ENCODE measurements around the gene ITGA1.

ITGA1 gene

DNA sequence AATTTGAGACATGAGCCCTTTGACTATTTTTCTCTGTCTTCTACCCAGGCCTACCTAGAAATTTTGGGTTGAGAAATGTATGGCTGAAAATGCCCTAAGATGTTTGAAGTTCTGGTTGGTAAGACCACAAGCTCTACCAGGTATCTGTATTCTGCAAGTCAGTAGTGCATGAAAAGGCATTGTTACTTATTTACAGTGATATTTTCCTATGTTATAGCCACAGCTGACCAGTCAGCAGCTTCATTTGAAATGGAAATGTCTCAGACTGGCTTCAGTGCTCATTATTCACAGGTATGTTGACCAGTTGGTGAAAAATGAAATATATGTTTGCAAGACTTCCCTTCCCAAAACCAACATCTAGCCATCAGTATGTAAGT, 109.5 kb downstream of the ITGA1 start:
- Histone ChIP-seq H3K4me3 (ENCODE audit: low read length) (no peak overlapping the region), H3K9ac (ENCODE audit: low read length) (no peak overlapping the region), H3K36me3 (replicated peaks; ENCODE audit: low read depth, low read length) (no peaks in the 10 kb centered on the region), H3K9me3 (ENCODE audit: insufficient read depth, low read length) (no peaks in the 10 kb centered on the region), H2AFZ (ENCODE audit: low read depth, low read length) (no peak overlapping the region), H4K20me1 (ENCODE audit: insufficient read depth, low read length) (no peaks in the 10 kb centered on the region), H3K4me2 (ENCODE audit: low read length) (no peak overlapping the region), H3K79me2 (ENCODE audit: low read length) (no peaks in the 10 kb centered on the region), H3K27me3 (ENCODE audit: low read depth, low read length) (no peaks in the 10 kb centered on the region), H3K4me1 (ENCODE audit: low read length) (peaks cover 3% of the 10 kb centered on the region; the same call in 1 of the 2 replicates), H3K27ac (ENCODE audit: low read length) (no peak overlapping the region)
- TF ChIP-seq, protein P1, sequence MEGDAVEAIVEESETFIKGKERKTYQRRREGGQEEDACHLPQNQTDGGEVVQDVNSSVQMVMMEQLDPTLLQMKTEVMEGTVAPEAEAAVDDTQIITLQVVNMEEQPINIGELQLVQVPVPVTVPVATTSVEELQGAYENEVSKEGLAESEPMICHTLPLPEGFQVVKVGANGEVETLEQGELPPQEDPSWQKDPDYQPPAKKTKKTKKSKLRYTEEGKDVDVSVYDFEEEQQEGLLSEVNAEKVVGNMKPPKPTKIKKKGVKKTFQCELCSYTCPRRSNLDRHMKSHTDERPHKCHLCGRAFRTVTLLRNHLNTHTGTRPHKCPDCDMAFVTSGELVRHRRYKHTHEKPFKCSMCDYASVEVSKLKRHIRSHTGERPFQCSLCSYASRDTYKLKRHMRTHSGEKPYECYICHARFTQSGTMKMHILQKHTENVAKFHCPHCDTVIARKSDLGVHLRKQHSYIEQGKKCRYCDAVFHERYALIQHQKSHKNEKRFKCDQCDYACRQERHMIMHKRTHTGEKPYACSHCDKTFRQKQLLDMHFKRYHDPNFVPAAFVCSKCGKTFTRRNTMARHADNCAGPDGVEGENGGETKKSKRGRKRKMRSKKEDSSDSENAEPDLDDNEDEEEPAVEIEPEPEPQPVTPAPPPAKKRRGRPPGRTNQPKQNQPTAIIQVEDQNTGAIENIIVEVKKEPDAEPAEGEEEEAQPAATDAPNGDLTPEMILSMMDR (IDR thresholded peaks at IDR 0.05; ENCODE audit: low read depth, low read length), result no peak
- TF ChIP-seq EZH2phosphoT487 (IDR thresholded peaks at IDR 0.05; ENCODE audit: low read depth), result no peak

DNA sequence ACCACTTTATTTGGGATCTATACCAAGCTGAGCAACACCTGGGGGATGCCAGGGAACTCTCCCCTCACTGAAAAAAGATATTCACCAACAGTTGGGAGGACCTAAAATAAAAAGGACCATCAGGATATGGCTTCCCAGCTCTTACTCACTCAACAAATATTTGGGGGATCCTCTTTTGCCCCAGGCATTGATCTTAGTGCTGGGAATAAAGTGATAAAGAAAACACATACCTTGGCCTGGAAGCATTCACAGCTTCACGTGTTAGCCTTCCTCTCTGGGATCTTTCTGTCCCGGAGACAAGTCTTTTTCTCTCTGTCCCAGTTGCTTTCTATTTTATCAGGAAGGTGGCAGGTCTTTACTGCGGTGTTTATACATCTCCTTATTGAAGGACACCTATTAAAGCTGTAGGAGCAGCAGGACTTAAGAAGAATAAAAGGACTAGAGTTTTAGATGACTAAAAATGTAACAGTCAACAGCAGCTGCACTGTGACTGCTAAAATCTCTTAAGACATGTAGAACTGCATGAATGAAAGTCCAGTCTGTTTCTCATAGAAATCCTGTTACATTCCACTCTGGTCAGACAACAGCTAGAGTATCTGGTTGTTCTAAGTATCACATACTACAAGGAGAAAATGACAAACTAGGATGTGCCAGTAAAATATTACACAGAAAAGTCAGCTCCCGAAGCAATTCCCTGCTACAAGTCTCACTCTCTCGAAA, 111.4 kb downstream of the ITGA1 start:
- Histone ChIP-seq H3K27ac (ENCODE audit: low read length) (no peak overlapping the region), H3K4me1 (ENCODE audit: low read length) (no peaks in the 10 kb centered on the region), H3K9me3 (ENCODE audit: insufficient read depth, low read length) (no peaks in the 10 kb centered on the region), H3K36me3 (replicated peaks; ENCODE audit: low read depth, low read length) (no peaks in the 10 kb centered on the region), H4K20me1 (ENCODE audit: insufficient read depth, low read length) (no peaks in the 10 kb centered on the region), H3K4me2 (ENCODE audit: low read length) (no peak overlapping the region), H2AFZ (ENCODE audit: low read depth, low read length) (no peak overlapping the region), H3K79me2 (ENCODE audit: low read length) (no peaks in the 10 kb centered on the region), H3K4me3 (ENCODE audit: low read length) (no peak overlapping the region), H3K27me3 (ENCODE audit: low read depth, low read length) (no peaks in the 10 kb centered on the region), H3K9ac (ENCODE audit: low read length) (no peak overlapping the region)
- TF ChIP-seq, protein P1 (IDR thresholded peaks at IDR 0.05; ENCODE audit: low read depth, low read length), result no peak
- no peak for TF ChIP-seq EZH2phosphoT487 (IDR thresholded peaks at IDR 0.05; ENCODE audit: low read depth)

DNA sequence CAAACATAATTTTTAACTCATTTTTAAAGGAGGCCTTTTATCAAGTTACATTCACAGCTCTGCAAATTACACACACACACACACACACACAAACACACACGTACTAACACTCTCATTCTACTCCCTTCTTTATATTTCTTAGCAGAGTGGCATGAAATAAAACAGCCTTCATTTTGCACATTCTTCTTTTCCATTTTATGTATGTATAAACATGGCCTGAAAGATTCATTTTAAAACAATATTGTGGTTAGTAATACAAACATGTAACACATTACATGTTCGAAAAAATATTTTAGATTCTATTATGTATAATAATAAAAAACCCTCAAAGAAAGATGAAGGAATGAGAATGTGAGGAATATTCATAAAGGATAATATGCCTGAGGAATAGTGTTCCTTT, 115.4 kb downstream of the ITGA1 start:
- H3K36me3 ChIP-seq (replicated peaks; ENCODE audit: low read depth, low read length), result no peaks in the 10 kb centered on the region
- H3K4me1 ChIP-seq (ENCODE audit: low read length), result no peaks in the 10 kb centered on the region
- no peak overlapping the region for H3K4me2 ChIP-seq (ENCODE audit: low read length)
- H3K9me3 ChIP-seq (ENCODE audit: insufficient read depth, low read length), result no peaks in the 10 kb centered on the region
- TF ChIP-seq, protein P1 (IDR thresholded peaks at IDR 0.05; ENCODE audit: low read depth, low read length), result no peak
- no peak for TF ChIP-seq EZH2phosphoT487 (IDR thresholded peaks at IDR 0.05; ENCODE audit: low read depth)
- no peaks in the 10 kb centered on the region for H4K20me1 ChIP-seq (ENCODE audit: insufficient read depth, low read length)
- H3K4me3 ChIP-seq (ENCODE audit: low read length), result no peak overlapping the region
- no peak overlapping the region for H3K9ac ChIP-seq (ENCODE audit: low read length)
- no peak overlapping the region for H3K27ac ChIP-seq (ENCODE audit: low read length)
- H2AFZ ChIP-seq (ENCODE audit: low read depth, low read length), result no peak overlapping the region
- no peaks in the 10 kb centered on the region for H3K27me3 ChIP-seq (ENCODE audit: low read depth, low read length)
- H3K79me2 ChIP-seq (ENCODE audit: low read length), result no peaks in the 10 kb centered on the region

DNA sequence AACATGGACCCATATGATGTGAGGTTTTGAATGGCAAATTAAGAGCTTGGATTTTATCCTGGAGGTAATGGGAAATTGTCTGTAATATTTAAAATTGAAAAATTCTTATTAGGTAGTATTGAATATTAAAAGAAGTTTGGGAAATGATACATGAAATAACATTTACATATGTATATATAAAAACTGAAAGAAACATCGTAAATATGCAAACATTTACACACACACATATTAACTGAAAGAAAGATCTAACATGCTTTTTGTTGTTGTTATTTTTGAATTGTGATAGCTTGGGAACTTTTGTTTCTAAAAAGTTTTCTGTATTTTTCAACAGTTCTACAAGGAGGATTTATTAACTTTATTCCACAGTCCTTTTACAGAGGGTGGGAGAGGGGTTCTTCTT, 118.6 kb downstream of the ITGA1 start:
- Histone ChIP-seq H3K79me2 (ENCODE audit: low read length) (no peaks in the 10 kb centered on the region), H2AFZ (ENCODE audit: low read depth, low read length) (no peak overlapping the region), H3K9ac (ENCODE audit: low read length) (no peak overlapping the region), H3K4me2 (ENCODE audit: low read length) (no peak overlapping the region), H3K9me3 (ENCODE audit: insufficient read depth, low read length) (no peaks in the 10 kb centered on the region), H3K27me3 (ENCODE audit: low read depth, low read length) (no peaks in the 10 kb centered on the region), H3K4me1 (ENCODE audit: low read length) (no peaks in the 10 kb centered on the region), H3K4me3 (ENCODE audit: low read length) (no peak overlapping the region), H3K27ac (ENCODE audit: low read length) (no peak overlapping the region), H4K20me1 (ENCODE audit: insufficient read depth, low read length) (no peaks in the 10 kb centered on the region), H3K36me3 (replicated peaks; ENCODE audit: low read depth, low read length) (no peaks in the 10 kb centered on the region)
- no peak for TF ChIP-seq EZH2phosphoT487 (IDR thresholded peaks at IDR 0.05; ENCODE audit: low read depth)
- TF ChIP-seq, protein P1 (IDR thresholded peaks at IDR 0.05; ENCODE audit: low read depth, low read length), result no peak
